ENCODE measurements around the gene DENND4A. TPM values are rescaled to one million over a fixed set of nuclear protein-coding genes. Genes with fewer than 3 reads are reported as not detected.

Gene DENND4A
- total RNA-seq, 4 donors from 2014 or later, result 20.3 to 42.3 (median 33.7) TPM

DNA sequence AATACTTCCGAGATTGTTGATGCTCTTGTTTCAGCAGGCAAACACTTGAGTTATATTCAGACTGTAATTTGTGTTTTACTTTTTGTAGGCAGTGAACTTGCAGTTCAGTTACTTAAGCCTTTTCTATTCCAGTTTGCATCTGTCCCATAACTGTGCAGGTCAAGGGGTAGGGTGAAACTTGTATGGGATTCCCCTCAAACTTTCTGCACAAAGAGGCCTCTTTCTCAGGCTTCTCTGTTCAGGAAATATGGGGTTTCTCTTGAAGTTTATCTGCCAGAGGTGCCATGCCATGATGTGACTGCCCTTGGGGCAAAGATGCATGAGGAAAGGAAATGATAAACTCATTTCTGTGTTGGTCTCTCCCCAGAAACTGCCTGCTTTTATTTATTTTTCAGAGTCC lies 103.6 kb downstream of the DENND4A start:
- 92% methylated on average over 1 of the region's 1 CpG; no CpG with 5 or more reads in 1 of the 2 donors for WGBS, 2 donors (ENCODE audit: low coverage in 1 of 2)
- Histone ChIP-seq H3K36me3 (peaks cover 7 to 47% of the 10 kb centered on the region in 2 donors), H3K9me3 (no peaks in the 10 kb centered on the region), H3K27me3 (no peaks in the 10 kb centered on the region), H3K27ac (no peak overlapping the region), H3K4me1 (no peaks in the 10 kb centered on the region), H3K4me3 (no peak overlapping the region)
- TF ChIP-seq POLR2AphosphoS5 (IDR thresholded peaks at IDR 0.05), result no peak
- no peak for TF ChIP-seq EP300 (IDR thresholded peaks at IDR 0.05)
- no peak for TF ChIP-seq CTCF (IDR thresholded peaks at IDR 0.05)
- no peak for TF ChIP-seq POLR2A (IDR thresholded peaks at IDR 0.05)
- no peak for ATAC-seq

DNA sequence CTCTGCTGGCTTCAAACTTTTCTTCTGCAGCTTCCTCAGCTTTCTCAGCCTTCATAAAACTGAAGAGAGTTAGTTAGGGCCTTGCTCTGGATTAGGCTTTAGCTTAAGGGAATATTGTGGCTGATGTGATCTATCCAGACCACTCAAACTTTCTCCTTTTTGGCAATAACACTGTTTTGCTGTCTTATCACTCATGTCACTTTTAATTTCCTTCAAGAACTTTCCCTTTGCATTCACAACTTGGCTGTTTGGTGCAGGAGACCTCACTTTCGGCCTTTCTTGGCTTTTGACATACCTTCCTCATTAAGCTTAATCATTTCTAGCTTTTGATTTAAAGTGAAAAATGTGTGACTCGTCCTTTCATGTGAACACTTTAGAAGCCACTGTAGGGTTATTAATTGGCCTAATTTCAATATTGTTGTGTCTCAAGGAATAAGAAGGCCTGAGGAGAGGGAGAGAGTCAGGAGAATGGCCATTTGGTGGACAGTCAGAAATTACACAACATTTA lies 109.6 kb downstream of the DENND4A start:
- Histone ChIP-seq H3K27ac (no peak overlapping the region), H3K4me3 (no peak overlapping the region), H3K36me3 (no peaks in the 10 kb centered on the region), H3K27me3 (no peaks in the 10 kb centered on the region), H3K9me3 (no peaks in the 10 kb centered on the region), H3K4me1 (no peaks in the 10 kb centered on the region)
- TF ChIP-seq CTCF (IDR thresholded peaks at IDR 0.05), result no peak
- TF ChIP-seq EP300 (IDR thresholded peaks at IDR 0.05), result no peak
- TF ChIP-seq POLR2AphosphoS5 (IDR thresholded peaks at IDR 0.05), result no peak
- TF ChIP-seq POLR2A (IDR thresholded peaks at IDR 0.05), result no peak
- WGBS, 2 donors (ENCODE audit: low coverage in 1 of 2), result 86 to 95% methylated on average over 2 of the region's 2 CpGs
- ATAC-seq, result no peak

- H3K9me3 ChIP-seq, result no peaks in the 10 kb centered on the region
- no peaks in the 10 kb centered on the region for H3K27me3 ChIP-seq
- no peak overlapping the region for H3K27ac ChIP-seq
- H3K4me3 ChIP-seq, result no peak overlapping the region
- ATAC-seq, result no peak
- no peak for TF ChIP-seq EP300 (IDR thresholded peaks at IDR 0.05)
- TF ChIP-seq POLR2AphosphoS5 (IDR thresholded peaks at IDR 0.05), result no peak
- TF ChIP-seq CTCF (IDR thresholded peaks at IDR 0.05), result no peak
- TF ChIP-seq POLR2A (IDR thresholded peaks at IDR 0.05), result no peak
- 90 to 100% methylated on average over 1 of the region's 1 CpG for WGBS, 2 donors (ENCODE audit: low coverage in 1 of 2)
- H3K36me3 ChIP-seq, result peaks cover 0 to 8% of the 10 kb centered on the region in 2 donors
- H3K4me1 ChIP-seq, result no peaks in the 10 kb centered on the region
These were observed 111.5 kb downstream of the DENND4A start for GRCh38 chr15:65680544-65680943.

GRCh38 chr15:65676123-65676522 lies 116.0 kb downstream of the DENND4A start:
- no peaks in the 10 kb centered on the region for H3K9me3 ChIP-seq
- no peak overlapping the region for H3K27ac ChIP-seq
- TF ChIP-seq POLR2A (IDR thresholded peaks at IDR 0.05), result no peak
- peaks cover 4 to 52% of the 10 kb centered on the region in 2 donors for H3K36me3 ChIP-seq
- WGBS, 2 donors (ENCODE audit: low coverage in 1 of 2), result 90 to 93% methylated on average over 2 of the region's 2 CpGs
- no peaks in the 10 kb centered on the region for H3K4me1 ChIP-seq
- no peak for ATAC-seq
- no peak overlapping the region for H3K4me3 ChIP-seq
- H3K27me3 ChIP-seq, result no peaks in the 10 kb centered on the region

- ATAC-seq, result no peak
- H3K9me3 ChIP-seq, result no peaks in the 10 kb centered on the region
These were observed 116.5 kb downstream of the DENND4A start for GRCh38 chr15:65675551-65675950.

More at GRCh38 chr15:65675551-65675950, 116.5 kb downstream of the DENND4A start:
- Histone ChIP-seq H3K4me3 (no peak overlapping the region), H3K4me1 (no peaks in the 10 kb centered on the region), H3K27ac (no peak overlapping the region), H3K27me3 (no peaks in the 10 kb centered on the region), H3K36me3 (peaks cover 4 to 58% of the 10 kb centered on the region in 2 donors)
- 67% methylated on average over 1 of the region's 1 CpG; no CpG with 5 or more reads in 1 of the 2 donors for WGBS, 2 donors (ENCODE audit: low coverage in 1 of 2)
- TF ChIP-seq POLR2AphosphoS5 (IDR thresholded peaks at IDR 0.05) (no peak), CTCF (IDR thresholded peaks at IDR 0.05) (no peak), EP300 (IDR thresholded peaks at IDR 0.05) (no peak), POLR2A (IDR thresholded peaks at IDR 0.05) (no peak)

Measured in gastroesophageal sphincter (tissue), 4 donors.